Activated naive CD8-positive, alpha-beta T cell treated with anti-CD3 and anti-CD28 coated beads, Interleukin-2, amount 50 U/mL, for 16 hours (primary cell): ENCODE measurements around the gene TRAFD1.
A peak's percentile ranks its signal among the peaks of the same experiment; 100 is the strongest.
"Not testable (repeated sequence)": the region's sequence is repeated elsewhere in the genome, so short reads cannot be mapped to it uniquely, and the experiment has no call there.

ENCODE experiments used
- DNase-seq: peaks from one replicate; pipeline ENCODE4 v3.0.0-alpha.2; 2020; ENCODE audit warnings: low read depth, low spot score

TRAFD1 gene

GRCh38 chr12:112125250-112125999 is at the start of gene TRAFD1:
TRAFD1 (plus strand) TSS chr12:112125560; CDS start chr12:112130523, 4,963 bp downstream.
- peak; percentile 98 for DNase-seq

DNA sequence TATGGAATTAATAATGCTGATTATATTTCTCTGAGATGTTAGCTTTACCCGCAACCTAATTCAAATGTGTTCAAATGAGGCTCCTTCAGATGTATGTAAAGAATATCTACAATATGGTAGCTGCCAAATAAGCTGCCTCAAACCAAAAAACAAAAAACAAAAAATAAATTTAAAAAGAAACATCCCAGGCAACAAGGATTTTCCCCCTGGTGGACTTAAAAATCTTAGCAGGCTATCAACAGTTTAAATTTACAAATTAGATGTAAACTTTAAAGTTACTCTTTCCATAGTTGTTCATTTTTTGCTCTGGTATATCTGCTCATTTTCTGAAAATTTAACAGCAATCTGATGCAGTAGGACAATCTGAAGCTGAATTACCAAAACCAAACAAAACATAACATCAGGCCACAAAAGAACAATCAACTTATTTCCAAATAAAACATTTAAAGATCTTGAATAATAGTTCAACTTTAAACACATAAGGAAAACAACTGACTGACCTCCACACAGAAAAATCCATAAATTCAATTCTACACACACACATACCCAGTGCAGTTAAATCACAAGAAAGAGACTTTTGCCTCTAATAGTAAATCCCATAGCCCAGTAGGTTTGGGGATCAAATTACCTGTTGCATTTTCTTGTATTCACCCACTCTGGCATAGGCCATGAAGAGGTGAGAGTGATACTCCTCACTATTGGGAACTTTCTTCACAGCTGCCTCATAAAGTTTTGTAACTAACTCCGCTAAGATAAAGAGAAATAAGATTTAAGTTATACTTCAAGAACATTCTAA is 38.1 kb upstream of the TRAFD1 start:
- no peak for DNase-seq

- DNase-seq, result no peak
Measured at GRCh38 chr12:112087851-112088250, 37.5 kb upstream of the TRAFD1 start.

DNA sequence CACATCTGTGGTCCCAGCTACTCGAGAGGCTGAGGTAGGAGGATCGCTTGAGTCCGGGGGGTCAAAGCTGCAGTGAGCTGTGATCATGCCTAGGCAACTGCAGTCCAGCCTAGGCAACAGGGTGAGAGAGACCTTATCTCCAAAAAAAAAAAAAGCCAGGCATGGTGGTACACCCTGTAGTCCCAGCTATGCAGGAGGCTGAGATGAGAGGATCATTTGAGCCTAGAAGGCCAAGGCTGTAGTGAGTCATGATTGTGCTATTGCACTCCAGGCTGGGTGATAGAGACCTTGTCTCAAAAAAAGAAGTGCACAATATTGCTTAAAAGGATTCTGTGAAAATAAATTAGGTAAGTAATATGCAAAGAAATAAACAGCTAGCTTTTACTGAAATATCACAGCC is 33.8 kb upstream of the TRAFD1 start:
- no peak for DNase-seq

DNA sequence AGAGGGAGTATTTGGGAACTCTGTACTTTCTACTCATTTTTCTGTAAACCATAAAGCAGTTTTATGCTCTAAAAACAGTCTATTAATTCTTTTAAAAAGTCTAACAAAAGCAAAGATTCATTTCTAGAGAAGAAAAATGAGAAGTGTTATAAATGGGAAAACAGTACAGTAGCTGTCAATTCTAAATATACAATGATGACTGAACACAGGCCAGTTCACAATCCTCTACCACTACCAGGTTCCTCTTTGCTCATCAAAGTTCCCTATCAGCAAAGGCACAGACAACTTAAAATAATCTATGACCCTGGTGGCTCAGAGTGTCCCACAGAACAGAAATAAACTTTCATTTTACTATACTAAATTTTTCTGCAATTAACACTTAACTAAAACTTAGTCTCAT is 29.3 kb upstream of the TRAFD1 start:
- no peak for DNase-seq

DNA sequence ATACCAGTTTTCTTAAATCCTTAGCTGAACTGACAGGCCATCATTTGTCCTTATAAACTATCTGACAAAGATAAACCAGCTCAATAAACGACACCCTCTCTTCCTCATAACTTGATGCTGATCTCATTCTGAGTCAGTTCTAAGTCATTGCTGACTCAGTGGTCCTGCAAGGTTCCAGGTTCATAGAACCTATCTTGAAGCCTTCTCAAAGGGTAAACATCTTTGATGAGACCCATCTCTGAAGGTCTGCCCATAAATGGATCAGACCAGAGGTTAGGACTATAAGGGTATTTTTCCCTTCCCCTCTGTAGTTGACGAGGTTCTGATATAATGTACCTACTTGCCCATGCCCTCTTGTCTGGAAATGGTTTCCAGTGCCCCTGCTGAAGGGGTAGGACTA is 28.7 kb upstream of the TRAFD1 start:
- no peak for DNase-seq

DNA sequence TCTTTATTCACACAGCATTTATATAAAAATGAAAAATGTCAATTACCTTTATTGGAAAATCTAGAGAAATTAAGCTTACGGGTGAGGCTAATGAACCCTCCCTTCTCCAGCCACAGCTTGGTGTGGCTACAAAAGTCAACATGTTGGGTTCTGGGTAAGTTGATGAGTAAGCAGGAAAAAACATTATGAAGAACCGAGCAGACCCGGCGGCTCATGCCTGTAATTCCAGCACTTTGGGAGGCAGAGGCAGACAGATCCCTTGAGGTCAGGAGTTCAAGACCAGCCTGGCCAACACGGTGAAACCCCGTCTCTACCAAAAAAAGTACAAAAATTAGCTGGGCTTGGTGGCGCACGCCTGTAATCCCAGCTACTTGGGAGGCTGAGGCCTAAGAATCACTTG is 27.7 kb upstream of the TRAFD1 start:
- no peak for DNase-seq

GRCh38 chr12:112100500-112100899 is 24.9 kb upstream of the TRAFD1 start:
- DNase-seq, result not testable (repeated sequence)

DNA sequence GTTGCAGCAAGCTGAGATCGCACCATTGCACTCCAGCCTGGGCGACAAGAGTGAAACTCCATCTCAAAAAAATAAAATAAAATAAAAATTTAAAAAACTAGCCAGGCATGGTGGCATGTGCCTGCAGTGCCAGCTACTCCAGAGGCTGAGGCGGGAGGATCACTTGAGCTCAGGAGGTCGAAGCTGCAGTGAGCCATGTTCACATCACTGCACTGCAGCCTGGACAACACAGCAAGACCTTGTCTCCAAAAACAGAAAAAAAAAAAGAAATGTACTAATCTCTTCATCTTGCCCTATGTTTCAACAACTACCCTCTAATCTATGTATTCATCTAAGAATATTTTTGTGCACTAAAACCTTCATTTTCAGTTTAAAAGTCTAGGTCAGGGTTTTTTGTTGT is 23.2 kb upstream of the TRAFD1 start:
- DNase-seq, result no peak

DNA sequence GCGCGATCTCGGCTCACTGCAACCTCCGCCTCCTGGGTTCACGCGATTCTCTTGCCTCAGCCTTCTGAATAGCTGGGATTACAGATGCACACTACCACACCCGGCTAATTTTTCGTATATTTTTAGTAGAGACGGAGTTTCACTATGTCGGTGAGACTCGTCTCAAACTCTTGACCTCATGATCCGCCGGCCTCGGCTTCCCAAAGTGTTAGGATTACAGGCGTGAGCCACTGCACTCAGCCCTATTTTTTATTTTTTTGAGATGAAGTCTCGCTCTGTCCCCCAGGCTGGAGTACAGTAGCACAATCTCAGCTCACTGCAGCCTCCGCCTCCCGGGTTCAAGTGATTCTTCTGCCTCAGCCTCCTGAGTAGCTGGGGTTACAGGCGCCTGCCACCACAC is 22.6 kb upstream of the TRAFD1 start:
- DNase-seq, result not testable (repeated sequence)

DNA sequence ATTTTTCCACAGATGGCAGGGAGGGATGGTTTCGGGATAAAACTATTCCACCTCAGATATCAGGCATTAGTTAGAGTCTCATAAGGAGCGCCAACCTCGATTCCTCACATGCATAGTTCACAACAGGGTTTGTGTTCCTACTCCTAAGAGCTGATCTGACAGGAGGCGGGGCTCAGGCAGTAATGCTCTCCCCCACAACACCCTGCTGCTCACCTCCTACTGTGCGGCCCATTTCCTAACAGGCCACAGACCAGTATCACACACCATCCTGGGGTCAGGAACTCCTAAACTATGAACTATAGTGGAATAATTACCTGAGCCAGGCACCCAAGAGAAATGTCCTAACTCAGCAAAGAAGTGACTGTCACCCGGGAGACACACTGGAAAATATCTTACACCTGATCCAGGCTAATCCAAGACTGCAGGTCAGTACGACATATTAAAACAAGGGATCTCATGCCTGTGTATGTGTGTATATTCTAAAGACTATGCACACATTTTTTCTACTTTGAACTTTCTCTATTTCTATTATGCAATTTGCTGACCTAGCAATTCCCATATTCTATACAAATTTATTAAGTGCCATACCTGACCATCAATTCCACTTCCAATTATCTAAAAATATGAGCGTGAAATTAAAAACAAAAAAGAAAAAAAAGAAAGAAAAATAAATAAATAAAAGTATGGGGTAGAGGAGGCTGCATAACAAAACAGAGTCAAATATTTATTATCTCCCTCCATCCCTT is 21.4 kb upstream of the TRAFD1 start:
- DNase-seq, result no peak

GRCh38 chr12:112105891-112106290 is 19.5 kb upstream of the TRAFD1 start:
- DNase-seq, result no peak

DNA sequence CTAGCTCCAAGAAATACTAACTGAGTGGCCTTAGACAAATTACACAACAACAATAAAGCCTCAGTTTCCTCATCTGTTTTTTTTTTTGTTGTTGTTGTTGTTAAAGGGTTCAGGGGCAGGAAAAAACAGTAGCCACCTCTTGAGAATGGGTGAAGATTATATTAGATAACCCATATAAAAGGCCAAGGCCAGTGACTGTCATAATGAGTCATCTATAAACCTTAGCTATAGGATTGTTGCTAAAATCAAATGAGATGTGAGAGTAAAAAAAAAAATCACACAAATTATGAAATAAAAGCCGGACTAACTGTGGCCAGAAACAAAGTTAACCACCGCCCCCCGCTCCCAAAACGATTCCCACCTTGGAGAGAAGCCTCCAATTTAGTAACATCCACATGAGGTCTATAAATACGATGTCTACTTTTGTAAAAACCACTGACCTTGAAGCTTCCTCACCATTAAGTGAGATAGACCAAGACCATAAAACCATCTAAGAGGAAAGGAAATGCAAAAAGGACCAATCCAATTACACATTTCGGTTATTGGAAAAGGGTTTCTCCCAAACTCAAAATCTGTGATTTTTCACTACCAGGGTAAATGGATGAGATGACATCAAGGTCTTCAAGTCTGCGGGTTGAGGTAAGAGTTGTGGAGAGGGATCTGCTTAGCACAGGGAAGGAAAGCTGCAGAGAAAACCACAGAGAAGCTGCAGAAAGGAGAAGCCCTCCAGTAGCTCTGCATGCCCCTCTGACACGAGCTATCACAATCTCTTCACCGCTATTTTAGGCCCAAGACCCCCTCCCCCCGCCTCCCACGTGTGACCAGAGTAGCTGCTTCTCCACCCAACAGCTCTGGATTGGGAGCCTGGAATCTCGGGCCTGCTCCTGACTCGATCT is 17.8 kb upstream of the TRAFD1 start:
- DNase-seq, result no peak

- DNase-seq, result peak; percentile 59
Measured at GRCh38 chr12:112108202-112109079, 16.9 kb upstream of the TRAFD1 start, which contains the start of gene NAA25. NAA25 (minus strand) TSS chr12:112108783; CDS start chr12:112108773, 10 bp downstream.

DNA sequence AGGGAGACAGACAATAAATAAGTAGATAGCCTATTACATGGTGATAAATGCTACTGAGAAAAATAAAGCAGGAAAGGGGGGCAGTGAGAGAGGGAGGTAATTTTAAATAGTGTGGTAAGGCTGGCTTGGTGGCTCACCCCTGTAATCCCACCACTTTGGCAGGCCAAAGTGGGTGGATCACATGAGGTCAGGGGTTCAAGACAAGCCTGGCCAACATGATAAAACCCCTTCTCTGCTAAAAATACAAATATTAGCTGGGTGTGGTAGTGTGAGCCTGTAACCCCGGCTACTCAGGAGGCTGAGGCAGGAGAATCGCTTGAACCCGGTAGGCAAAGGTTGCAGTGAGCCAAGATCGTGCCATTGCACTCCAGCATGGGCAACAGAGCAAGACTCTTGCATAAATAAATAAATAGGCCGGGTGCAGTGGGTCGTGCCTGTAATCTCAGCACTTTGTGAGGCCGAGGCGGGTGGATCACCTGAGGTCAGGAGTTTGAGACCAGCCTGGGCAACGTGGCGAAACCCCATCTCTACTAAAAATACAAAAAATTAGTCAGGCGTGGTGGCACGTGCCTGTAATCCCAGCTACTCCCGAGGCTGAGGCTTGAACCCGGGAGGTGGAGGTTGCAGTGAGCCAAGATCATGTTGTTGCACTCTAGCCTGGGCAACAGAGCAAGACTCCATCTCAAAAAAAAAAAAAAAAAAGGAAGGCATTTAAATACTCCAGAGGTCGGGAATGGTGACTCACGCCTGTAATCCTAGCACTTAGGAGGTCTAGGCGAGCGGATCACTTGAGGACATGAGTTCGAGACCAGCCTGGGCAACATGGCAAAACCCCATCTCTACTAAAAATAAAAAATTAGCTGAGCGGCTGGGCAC is 14.3 kb upstream of the TRAFD1 start:
- DNase-seq, result not testable (repeated sequence)

GRCh38 chr12:112111931-112112330 is 13.4 kb upstream of the TRAFD1 start:
- no peak for DNase-seq

GRCh38 chr12:112112409-112113133 is 12.8 kb upstream of the TRAFD1 start:
- DNase-seq, result no peak

- no peak for DNase-seq
Measured at GRCh38 chr12:112115259-112116045, 9.9 kb upstream of the TRAFD1 start.
